Measurements from ENCODE around the gene SPRN.

GRCh38 chr10:133457100-133457841 is 32.8 kb upstream of the SPRN start:
- TF ChIP-seq, protein P1, sequence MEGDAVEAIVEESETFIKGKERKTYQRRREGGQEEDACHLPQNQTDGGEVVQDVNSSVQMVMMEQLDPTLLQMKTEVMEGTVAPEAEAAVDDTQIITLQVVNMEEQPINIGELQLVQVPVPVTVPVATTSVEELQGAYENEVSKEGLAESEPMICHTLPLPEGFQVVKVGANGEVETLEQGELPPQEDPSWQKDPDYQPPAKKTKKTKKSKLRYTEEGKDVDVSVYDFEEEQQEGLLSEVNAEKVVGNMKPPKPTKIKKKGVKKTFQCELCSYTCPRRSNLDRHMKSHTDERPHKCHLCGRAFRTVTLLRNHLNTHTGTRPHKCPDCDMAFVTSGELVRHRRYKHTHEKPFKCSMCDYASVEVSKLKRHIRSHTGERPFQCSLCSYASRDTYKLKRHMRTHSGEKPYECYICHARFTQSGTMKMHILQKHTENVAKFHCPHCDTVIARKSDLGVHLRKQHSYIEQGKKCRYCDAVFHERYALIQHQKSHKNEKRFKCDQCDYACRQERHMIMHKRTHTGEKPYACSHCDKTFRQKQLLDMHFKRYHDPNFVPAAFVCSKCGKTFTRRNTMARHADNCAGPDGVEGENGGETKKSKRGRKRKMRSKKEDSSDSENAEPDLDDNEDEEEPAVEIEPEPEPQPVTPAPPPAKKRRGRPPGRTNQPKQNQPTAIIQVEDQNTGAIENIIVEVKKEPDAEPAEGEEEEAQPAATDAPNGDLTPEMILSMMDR (IDR thresholded peaks at IDR 0.05) = no peak
- TF ChIP-seq EZH2phosphoT487 (IDR thresholded peaks at IDR 0.05) = no peak
- no peak for TF ChIP-seq EZH2 (IDR thresholded peaks at IDR 0.05)

Data from neural progenitor cell (in vitro differentiated cells).